Mesenteric fat pad (tissue), 1 donor: ENCODE results near the gene MPC2. TPM values are rescaled to one million over a fixed set of nuclear protein-coding genes. Genes with fewer than 3 reads are reported as not detected.

ENCODE experiments used
- total RNA-seq: library from RNA; stranded (reverse); fragmentation: NEBNext Ultra II Directional; extraction: Animal tissue kit (Norgen Biotek cat#: 25700); gene quantifications from one replicate; pipeline ENCODE4 v1.2.1, GENCODE V29; 2021
- donor health status: DM: yes; HTN: yes; CAD: no.

The MPC2 gene
- total RNA-seq, 1 donor from 2014 or later: 83.9 TPM

Other genes starting within 250 kb of the MPC2 start
- 132 TPM for gene MPZL1, start 215.1 kb downstream of the MPC2 start, total RNA-seq
- 0.55 TPM for gene ADCY10, start 22.9 kb downstream of the MPC2 start, total RNA-seq
- 54.6 TPM for gene DCAF6, start 389 bp downstream of the MPC2 start, total RNA-seq
- gene GPR161, start 199.9 kb upstream of the MPC2 start, total RNA-seq: 6.2 TPM
- 29.9 TPM for gene TIPRL, start 241.9 kb upstream of the MPC2 start, total RNA-seq